Measurements from ENCODE around the gene MCOLN2. TPM values are rescaled to one million over a fixed set of nuclear protein-coding genes. Genes with fewer than 3 reads are reported as not detected.

MCOLN2 gene
- total RNA-seq, 1 donor from 2014 or later: 0.11 TPM

DNA sequence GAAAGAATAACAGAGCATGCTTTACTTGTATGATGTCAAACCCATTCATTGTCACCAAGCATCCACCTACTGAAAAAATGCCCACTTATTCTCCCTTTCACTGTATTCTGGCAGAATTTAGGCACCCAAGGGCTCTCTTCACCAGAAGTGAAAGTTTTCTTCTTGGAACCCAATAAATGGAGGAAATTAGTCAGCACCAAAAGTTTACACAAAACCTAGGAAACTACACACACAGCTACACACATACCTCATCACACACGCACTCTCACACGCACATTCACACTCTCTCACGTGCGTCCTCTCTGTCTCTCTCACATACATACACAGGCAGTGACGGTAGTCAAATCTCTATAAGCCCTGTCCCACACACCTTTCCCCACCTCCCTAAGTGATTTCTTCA is 37.6 kb downstream of the MCOLN2 start:
- H3K4me1 Mint-ChIP-seq: no peaks in the 10 kb centered on the region
- no peaks in the 10 kb centered on the region for H3K36me3 Mint-ChIP-seq
- peaks cover 2% of the 10 kb centered on the region for H3K27me3 Mint-ChIP-seq (ENCODE audit: insufficient read depth, low read depth)
- DNase-seq (ENCODE audit: low spot score): no peak
- H3K36me3 ChIP-seq: no peaks in the 10 kb centered on the region
- H3K4me1 ChIP-seq: no peaks in the 10 kb centered on the region
- H3K9me3 ChIP-seq (ENCODE audit: low read depth): no peaks in the 10 kb centered on the region
- H3K4me3 ChIP-seq: no peak overlapping the region
- no peak overlapping the region for H3K9ac ChIP-seq
- no peak overlapping the region for H3K4me2 ChIP-seq
- H3K27me3 ChIP-seq: no peaks in the 10 kb centered on the region
- H3K79me2 ChIP-seq (ENCODE audit: low read depth): no peaks in the 10 kb centered on the region
- no peaks in the 10 kb centered on the region for H3K9me3 Mint-ChIP-seq
- no peak overlapping the region for H3K4me3 Mint-ChIP-seq
- H4K20me1 ChIP-seq (ENCODE audit: low read depth): no peaks in the 10 kb centered on the region
- no peak overlapping the region for H3K27ac ChIP-seq
- no peak overlapping the region for H3K27ac Mint-ChIP-seq
- H2AFZ ChIP-seq (replicated peaks): no peak overlapping the region
- H3F3A ChIP-seq (ENCODE audit: low read depth): no peaks in the 10 kb centered on the region
- TF ChIP-seq EZH2phosphoT487 (IDR thresholded peaks at IDR 0.05) (no peak), EZH2 (IDR thresholded peaks at IDR 0.05) (no peak)
- TF ChIP-seq, protein P1, sequence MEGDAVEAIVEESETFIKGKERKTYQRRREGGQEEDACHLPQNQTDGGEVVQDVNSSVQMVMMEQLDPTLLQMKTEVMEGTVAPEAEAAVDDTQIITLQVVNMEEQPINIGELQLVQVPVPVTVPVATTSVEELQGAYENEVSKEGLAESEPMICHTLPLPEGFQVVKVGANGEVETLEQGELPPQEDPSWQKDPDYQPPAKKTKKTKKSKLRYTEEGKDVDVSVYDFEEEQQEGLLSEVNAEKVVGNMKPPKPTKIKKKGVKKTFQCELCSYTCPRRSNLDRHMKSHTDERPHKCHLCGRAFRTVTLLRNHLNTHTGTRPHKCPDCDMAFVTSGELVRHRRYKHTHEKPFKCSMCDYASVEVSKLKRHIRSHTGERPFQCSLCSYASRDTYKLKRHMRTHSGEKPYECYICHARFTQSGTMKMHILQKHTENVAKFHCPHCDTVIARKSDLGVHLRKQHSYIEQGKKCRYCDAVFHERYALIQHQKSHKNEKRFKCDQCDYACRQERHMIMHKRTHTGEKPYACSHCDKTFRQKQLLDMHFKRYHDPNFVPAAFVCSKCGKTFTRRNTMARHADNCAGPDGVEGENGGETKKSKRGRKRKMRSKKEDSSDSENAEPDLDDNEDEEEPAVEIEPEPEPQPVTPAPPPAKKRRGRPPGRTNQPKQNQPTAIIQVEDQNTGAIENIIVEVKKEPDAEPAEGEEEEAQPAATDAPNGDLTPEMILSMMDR (IDR thresholded peaks at IDR 0.05): no peak

DNA sequence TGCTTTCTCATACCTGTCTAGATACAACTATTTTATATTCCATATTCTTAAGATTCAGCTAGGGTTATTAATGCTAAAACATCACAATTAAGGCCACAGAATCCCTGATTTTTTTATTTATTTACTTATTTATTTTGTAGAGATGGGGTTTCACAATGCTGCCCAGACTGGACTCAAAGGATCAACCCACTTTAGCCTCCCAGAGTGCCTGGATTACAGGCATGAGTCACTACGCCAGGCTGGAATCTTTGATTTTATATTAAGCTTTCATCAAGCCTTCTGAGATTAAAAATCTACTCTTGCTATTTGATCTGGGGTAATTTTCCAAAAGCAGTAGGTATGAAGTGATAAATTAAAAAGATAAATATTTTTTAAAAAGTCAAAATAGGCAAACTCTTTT is 38.9 kb downstream of the MCOLN2 start:
- DNase-seq (ENCODE audit: low spot score): no peak
- Mint-ChIP-seq H3K4me1 (no peaks in the 10 kb centered on the region), H3K27ac (no peak overlapping the region), H3K27me3 (ENCODE audit: insufficient read depth, low read depth) (peaks cover 2% of the 10 kb centered on the region), H3K4me3 (no peak overlapping the region), H3K36me3 (no peaks in the 10 kb centered on the region), H3K9me3 (no peaks in the 10 kb centered on the region)
- H3K79me2 ChIP-seq (ENCODE audit: low read depth): no peaks in the 10 kb centered on the region
- H3K4me2 ChIP-seq: no peak overlapping the region
- H3K27me3 ChIP-seq: no peaks in the 10 kb centered on the region
- no peak for TF ChIP-seq EZH2 (IDR thresholded peaks at IDR 0.05)
- no peak overlapping the region for H3K9ac ChIP-seq
- no peak overlapping the region for H3K4me3 ChIP-seq
- no peaks in the 10 kb centered on the region for H3K4me1 ChIP-seq
- H2AFZ ChIP-seq (replicated peaks): no peak overlapping the region
- H3F3A ChIP-seq (ENCODE audit: low read depth): no peaks in the 10 kb centered on the region
- no peak overlapping the region for H3K27ac ChIP-seq
- no peaks in the 10 kb centered on the region for H3K9me3 ChIP-seq (ENCODE audit: low read depth)
- no peaks in the 10 kb centered on the region for H4K20me1 ChIP-seq (ENCODE audit: low read depth)
- no peaks in the 10 kb centered on the region for H3K36me3 ChIP-seq

DNA sequence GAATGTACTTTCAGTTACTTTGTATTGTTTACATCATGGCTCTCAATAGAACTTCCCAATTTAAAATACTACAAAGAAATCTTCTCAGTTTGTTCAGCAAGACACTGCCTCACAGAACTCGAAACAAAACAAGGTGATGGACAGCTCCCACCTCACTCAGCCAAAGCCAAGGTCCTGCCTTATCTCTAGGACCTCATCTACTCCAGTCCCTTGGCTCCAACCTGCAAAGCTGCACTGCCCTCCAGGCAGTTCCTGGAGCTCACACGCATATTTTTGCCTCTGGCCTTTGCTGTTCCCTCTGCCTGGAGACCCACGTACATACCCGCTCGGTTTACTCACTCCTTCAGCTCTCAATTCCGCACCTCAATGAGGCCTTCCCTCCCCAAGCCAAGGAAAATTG is 40.3 kb downstream of the MCOLN2 start:
- H2AFZ ChIP-seq (replicated peaks): no peak overlapping the region
- no peaks in the 10 kb centered on the region for H3K79me2 ChIP-seq (ENCODE audit: low read depth)
- no peaks in the 10 kb centered on the region for H3K9me3 ChIP-seq (ENCODE audit: low read depth)
- H3K36me3 Mint-ChIP-seq: no peaks in the 10 kb centered on the region
- H3K4me3 ChIP-seq: no peak overlapping the region
- no peaks in the 10 kb centered on the region for H3K4me1 Mint-ChIP-seq
- no peak overlapping the region for H3K27ac ChIP-seq
- H3K36me3 ChIP-seq: no peaks in the 10 kb centered on the region
- H3K4me3 Mint-ChIP-seq: no peak overlapping the region
- H3K27me3 Mint-ChIP-seq (ENCODE audit: insufficient read depth, low read depth): peaks cover 2% of the 10 kb centered on the region
- H3K27ac Mint-ChIP-seq: no peak overlapping the region
- no peaks in the 10 kb centered on the region for H3K27me3 ChIP-seq
- no peak for DNase-seq (ENCODE audit: low spot score)
- H3K9me3 Mint-ChIP-seq: no peaks in the 10 kb centered on the region
- no peaks in the 10 kb centered on the region for H3F3A ChIP-seq (ENCODE audit: low read depth)
- H3K4me2 ChIP-seq: no peak overlapping the region
- TF ChIP-seq, protein P1 (IDR thresholded peaks at IDR 0.05): no peak
- TF ChIP-seq EZH2phosphoT487 (IDR thresholded peaks at IDR 0.05) (no peak), EZH2 (IDR thresholded peaks at IDR 0.05) (no peak)
- H4K20me1 ChIP-seq (ENCODE audit: low read depth): no peaks in the 10 kb centered on the region
- no peaks in the 10 kb centered on the region for H3K4me1 ChIP-seq
- no peak overlapping the region for H3K9ac ChIP-seq

DNA sequence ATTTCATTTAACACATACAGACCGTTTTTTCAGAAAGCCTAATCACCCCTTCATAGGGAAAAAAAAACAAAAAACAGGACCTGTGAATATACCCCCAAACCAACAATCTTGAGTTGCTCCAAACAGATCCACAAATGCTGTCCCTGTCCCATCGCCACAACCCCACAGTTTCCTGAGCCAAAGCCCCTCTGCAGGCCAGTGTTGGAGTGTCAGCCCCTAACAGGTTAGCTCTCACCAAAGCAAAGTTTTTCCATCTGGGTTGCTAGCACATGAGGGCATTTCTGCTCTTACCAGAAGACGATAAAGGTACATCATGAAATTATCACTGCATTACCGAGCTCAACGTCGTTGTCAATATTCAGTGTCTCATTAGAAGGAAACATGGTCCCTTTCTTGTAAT is 40.8 kb downstream of the MCOLN2 start:
- Histone ChIP-seq H2AFZ (replicated peaks) (no peak overlapping the region), H3K4me2 (no peak overlapping the region), H3K36me3 (no peaks in the 10 kb centered on the region), H3K9me3 (ENCODE audit: low read depth) (no peaks in the 10 kb centered on the region), H3K27me3 (no peaks in the 10 kb centered on the region), H3K4me3 (no peak overlapping the region), H4K20me1 (ENCODE audit: low read depth) (no peaks in the 10 kb centered on the region), H3F3A (ENCODE audit: low read depth) (no peaks in the 10 kb centered on the region), H3K4me1 (no peaks in the 10 kb centered on the region), H3K27ac (no peak overlapping the region), H3K9ac (no peak overlapping the region), H3K79me2 (ENCODE audit: low read depth) (no peaks in the 10 kb centered on the region)
- DNase-seq (ENCODE audit: low spot score): no peak
- Mint-ChIP-seq H3K27me3 (ENCODE audit: insufficient read depth, low read depth) (peaks cover 2% of the 10 kb centered on the region), H3K4me3 (no peak overlapping the region), H3K4me1 (no peaks in the 10 kb centered on the region), H3K27ac (no peak overlapping the region), H3K9me3 (no peaks in the 10 kb centered on the region), H3K36me3 (no peaks in the 10 kb centered on the region)
- TF ChIP-seq EZH2 (IDR thresholded peaks at IDR 0.05) (no peak), EZH2phosphoT487 (IDR thresholded peaks at IDR 0.05) (no peak)
- TF ChIP-seq, protein P1 (IDR thresholded peaks at IDR 0.05): no peak

All from neural progenitor cell (in vitro differentiated cells).